Measurements from ENCODE around the gene FHOD3. TPM values are rescaled to one million over a fixed set of nuclear protein-coding genes. Genes with fewer than 3 reads are reported as not detected.

The FHOD3 gene
- total and polyA plus RNA-seq, 4 donors = 0.57 to 1.3 (median 1.2) TPM; not detected in 1

GRCh38 chr18:36322408-36322728 lies 24.9 kb downstream of the FHOD3 start (continued):
- TF ChIP-seq ZBTB33 (IDR thresholded peaks at IDR 0.05) (no peak), ATF3 (IDR thresholded peaks at IDR 0.05) (no peak), JUND (IDR thresholded peaks at IDR 0.05) (no peak), MAX (IDR thresholded peaks at IDR 0.05) (no peak)

- no peaks in the 10 kb centered on the region for H3K36me3 ChIP-seq (ENCODE audit: control insufficient read depth in 4 of 4, insufficient read depth in 3 of 4, low read depth in 1 of 4, low read length in 3 of 4)
- 78% methylated on average over 4 of the region's 4 CpGs for whole genome bisulfite sequencing
- peak; percentile 21 for DNase-seq (ENCODE audit: low spot score)
Observed at GRCh38 chr18:36322734-36323133, 25.2 kb downstream of the FHOD3 start.

GRCh38 chr18:36323421-36323820 lies 25.9 kb downstream of the FHOD3 start:
- 58% methylated on average over 1 of the region's 1 CpG for WGBS
- peak; percentile 8 for DNase-seq (ENCODE audit: low spot score)
- Histone ChIP-seq H3K4me3 (ENCODE audit: low read depth in 1 of 3, low read length in 3 of 3) (no peak overlapping the region), H3K27me3 (ENCODE audit: control insufficient read depth in 4 of 4, insufficient read depth in 4 of 4, low read length in 3 of 4) (no peaks in the 10 kb centered on the region), H3K9ac (ENCODE audit: low read depth in 1 of 2, low read length in 2 of 2) (no peak overlapping the region), H3K36me3 (ENCODE audit: control insufficient read depth in 4 of 4, insufficient read depth in 3 of 4, low read depth in 1 of 4, low read length in 3 of 4) (no peaks in the 10 kb centered on the region), H3K27ac (ENCODE audit: low read depth in 1 of 2, low read length in 2 of 2) (no peak overlapping the region), H3K9me3 (ENCODE audit: control insufficient read depth in 4 of 4, low read length in 3 of 4) (no peaks in the 10 kb centered on the region), H3K4me1 (ENCODE audit: control insufficient read depth in 4 of 4, insufficient read depth in 4 of 4, low read length in 3 of 4) (no peaks in the 10 kb centered on the region)
- TF ChIP-seq ZBTB33 (IDR thresholded peaks at IDR 0.05) = no peak

More at GRCh38 chr18:36322734-36323133, 25.2 kb downstream of the FHOD3 start:
- H3K4me1 ChIP-seq (ENCODE audit: control insufficient read depth in 4 of 4, insufficient read depth in 4 of 4, low read length in 3 of 4) = no peaks in the 10 kb centered on the region
- H3K9me3 ChIP-seq (ENCODE audit: control insufficient read depth in 4 of 4, low read length in 3 of 4) = no peaks in the 10 kb centered on the region
- TF ChIP-seq HNF4G (IDR thresholded peaks at IDR 0.05) (no peak), JUND (IDR thresholded peaks at IDR 0.05) (no peak), NR2F2 (IDR thresholded peaks at IDR 0.05) (no peak), TAF1 (conservative IDR thresholded peaks at IDR 0.05) (no peak), GABPA (IDR thresholded peaks at IDR 0.05 in 1 of 2, conservative IDR thresholded peaks at IDR 0.05 in 1 of 2) (no peak), YY1 (IDR thresholded peaks at IDR 0.05) (no peak), SP1 (IDR thresholded peaks at IDR 0.05) (no peak), MAX (IDR thresholded peaks at IDR 0.05) (no peak), FOXA2 (IDR thresholded peaks at IDR 0.05) (no peak), RAD21 (IDR thresholded peaks at IDR 0.05) (no peak), REST (IDR thresholded peaks at IDR 0.05) (no peak)
- H3K27ac ChIP-seq (ENCODE audit: low read depth in 1 of 2, low read length in 2 of 2) = no peak overlapping the region
- H3K27me3 ChIP-seq (ENCODE audit: control insufficient read depth in 4 of 4, insufficient read depth in 4 of 4, low read length in 3 of 4) = no peaks in the 10 kb centered on the region
- no peak overlapping the region for H3K4me3 ChIP-seq (ENCODE audit: low read depth in 1 of 3, low read length in 3 of 3)
- no peak overlapping the region for H3K9ac ChIP-seq (ENCODE audit: low read depth in 1 of 2, low read length in 2 of 2)
